KMS-11 (cell line): ENCODE results near the gene LRRC56.

Source experiments
- H2AFZ ChIP-seq: fragments of 200-600 bp; sonication (generic); 2 replicates; pipeline ENCODE4 v1.6.1; 2016; ENCODE audit warnings: antibody characterized with exemption, mixed run types, low read depth
- H3K27ac ChIP-seq: fragments of 200-600 bp; sonication (generic); 2 replicates; pipeline ENCODE4 v1.6.1; 2016; ENCODE audit warnings: mild to moderate bottlenecking, mixed run types
- H3K27me3 ChIP-seq: fragments of 200-600 bp; sonication (generic); 2 replicates; pipeline ENCODE4 v1.6.1; 2017; ENCODE audit warnings: mild to moderate bottlenecking, low read depth, mixed run types, moderate library complexity; ENCODE audit not compliant: insufficient read depth
- H3K36me3 ChIP-seq: fragments of 200-600 bp; sonication (generic); 2 replicates; pipeline ENCODE4 v1.6.1; 2017; ENCODE audit warnings: mild to moderate bottlenecking, mixed run types; ENCODE audit not compliant: insufficient read depth
- H3K4me1 ChIP-seq: fragments of 200-600 bp; sonication (generic); 2 replicates; pipeline ENCODE4 v1.6.1; 2016; ENCODE audit warnings: mild to moderate bottlenecking, low read depth, mixed run types; ENCODE audit not compliant: poor library complexity, severe bottlenecking
- H3K4me2 ChIP-seq: fragments of 200-600 bp; sonication (generic); 2 replicates; pipeline ENCODE4 v1.7.0; 2016; ENCODE audit warnings: mild to moderate bottlenecking, mixed run types
- H3K4me3 ChIP-seq: fragments of 200-600 bp; sonication (generic); IDR thresholded peaks from 2 replicates; pipeline ENCODE4 v1.6.1; 2017; ENCODE audit warnings: low read depth, low read length, mixed read lengths; ENCODE audit not compliant: insufficient read depth
- H3K79me2 ChIP-seq: fragments of 200-600 bp; sonication (generic); 2 replicates; pipeline ENCODE4 v1.6.1; 2016; ENCODE audit warnings: low read depth, mixed run types; ENCODE audit not compliant: insufficient read depth
- H3K9ac ChIP-seq: fragments of 200-600 bp; sonication (generic); 2 replicates; pipeline ENCODE4 v1.6.1; 2016; ENCODE audit warnings: mild to moderate bottlenecking, mixed run types
- H4K20me1 ChIP-seq: fragments of 200-600 bp; sonication (generic); 2 replicates; pipeline ENCODE4 v1.6.1; 2016; ENCODE audit warnings: mild to moderate bottlenecking, mixed run types; ENCODE audit not compliant: insufficient read depth
- TF ChIP-seq, protein P1 (sequence below): fragments of 200-600 bp; sonication (generic); conservative IDR thresholded peaks from 2 replicates; pipeline ENCODE4 v1.6.1; 2017; ENCODE audit warnings: low read depth, mild to moderate bottlenecking, antibody characterized with exemption, low read length, moderate library complexity, mixed read lengths

The LRRC56 gene

GRCh38 chr11:501001-501682, 36.2 kb upstream of the LRRC56 start:
- Histone ChIP-seq H3K27ac (no peak overlapping the region), H3K4me2 (no peak overlapping the region), H3K4me1 (peaks cover 12% of the 10 kb centered on the region), H4K20me1 (no peaks in the 10 kb centered on the region), H3K27me3 (no peaks in the 10 kb centered on the region), H3K4me3 (no peak overlapping the region), H3K36me3 (no peaks in the 10 kb centered on the region), H3K79me2 (peaks cover 16% of the 10 kb centered on the region), H3K9ac (no peak overlapping the region), H2AFZ (no peak overlapping the region)
- TF ChIP-seq, protein P1, sequence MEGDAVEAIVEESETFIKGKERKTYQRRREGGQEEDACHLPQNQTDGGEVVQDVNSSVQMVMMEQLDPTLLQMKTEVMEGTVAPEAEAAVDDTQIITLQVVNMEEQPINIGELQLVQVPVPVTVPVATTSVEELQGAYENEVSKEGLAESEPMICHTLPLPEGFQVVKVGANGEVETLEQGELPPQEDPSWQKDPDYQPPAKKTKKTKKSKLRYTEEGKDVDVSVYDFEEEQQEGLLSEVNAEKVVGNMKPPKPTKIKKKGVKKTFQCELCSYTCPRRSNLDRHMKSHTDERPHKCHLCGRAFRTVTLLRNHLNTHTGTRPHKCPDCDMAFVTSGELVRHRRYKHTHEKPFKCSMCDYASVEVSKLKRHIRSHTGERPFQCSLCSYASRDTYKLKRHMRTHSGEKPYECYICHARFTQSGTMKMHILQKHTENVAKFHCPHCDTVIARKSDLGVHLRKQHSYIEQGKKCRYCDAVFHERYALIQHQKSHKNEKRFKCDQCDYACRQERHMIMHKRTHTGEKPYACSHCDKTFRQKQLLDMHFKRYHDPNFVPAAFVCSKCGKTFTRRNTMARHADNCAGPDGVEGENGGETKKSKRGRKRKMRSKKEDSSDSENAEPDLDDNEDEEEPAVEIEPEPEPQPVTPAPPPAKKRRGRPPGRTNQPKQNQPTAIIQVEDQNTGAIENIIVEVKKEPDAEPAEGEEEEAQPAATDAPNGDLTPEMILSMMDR: no peak

GRCh38 chr11:501683-502287, 35.5 kb upstream of the LRRC56 start:
- H4K20me1 ChIP-seq: no peaks in the 10 kb centered on the region
- no peaks in the 10 kb centered on the region for H3K27me3 ChIP-seq
- peaks cover 12% of the 10 kb centered on the region for H3K4me1 ChIP-seq
- no peak overlapping the region for H3K4me2 ChIP-seq
- TF ChIP-seq, protein P1: no peak
- H3K9ac ChIP-seq: no peak overlapping the region
- H3K27ac ChIP-seq: no peak overlapping the region
- H3K4me3 ChIP-seq: no peak overlapping the region
- H3K36me3 ChIP-seq: no peaks in the 10 kb centered on the region
- H2AFZ ChIP-seq: no peak overlapping the region
- H3K79me2 ChIP-seq: peaks cover 16% of the 10 kb centered on the region

GRCh38 chr11:502288-503178, 34.8 kb upstream of the LRRC56 start:
- H3K36me3 ChIP-seq: no peaks in the 10 kb centered on the region
- no peak overlapping the region for H3K9ac ChIP-seq
- no peak overlapping the region for H3K27ac ChIP-seq
- no peaks in the 10 kb centered on the region for H3K27me3 ChIP-seq
- peaks cover 16% of the 10 kb centered on the region for H3K79me2 ChIP-seq
- H3K4me1 ChIP-seq: peaks cover 12% of the 10 kb centered on the region
- no peak overlapping the region for H3K4me2 ChIP-seq
- no peak overlapping the region for H2AFZ ChIP-seq
- H4K20me1 ChIP-seq: no peaks in the 10 kb centered on the region
- no peak overlapping the region for H3K4me3 ChIP-seq
- TF ChIP-seq, protein P1: no peak

DNA sequence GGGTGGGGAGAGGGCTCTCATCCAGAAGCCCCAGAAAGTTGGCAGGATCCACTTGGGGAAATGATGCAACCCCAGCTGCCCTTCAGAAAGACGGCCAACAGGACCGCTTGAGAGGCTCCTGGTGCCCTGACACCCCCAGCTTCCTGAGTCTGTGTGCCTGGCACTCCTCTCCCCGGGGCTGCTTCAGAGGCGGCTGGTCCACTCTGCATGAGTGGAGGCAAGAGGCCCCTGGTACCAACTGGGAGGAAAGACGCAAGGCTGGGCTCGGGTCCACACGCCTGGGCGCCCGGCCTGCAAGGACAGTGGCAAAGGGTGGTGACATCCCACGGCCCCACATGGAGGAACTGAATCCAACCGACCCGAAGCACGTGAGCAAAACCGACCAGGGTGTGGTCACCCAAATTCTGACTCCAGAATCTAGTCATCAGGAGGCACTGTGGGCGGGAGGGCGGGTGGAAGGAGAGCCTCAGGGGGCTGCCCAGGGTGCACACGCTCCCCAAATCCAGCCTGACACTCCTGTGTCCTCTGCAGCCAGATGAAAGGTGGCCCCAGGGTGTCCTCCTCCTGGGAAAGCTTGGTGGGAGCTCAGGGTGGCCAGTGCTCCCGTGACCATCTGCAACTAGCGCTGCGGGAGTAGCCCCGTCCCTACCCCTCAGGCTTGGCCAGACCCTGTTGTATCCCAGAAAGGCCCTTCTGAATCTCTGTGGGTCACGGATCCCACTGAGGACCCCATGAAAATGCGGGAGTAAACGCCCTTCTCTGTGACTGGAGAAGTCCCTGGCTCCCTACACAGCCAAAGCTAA, 33.9 kb upstream of the LRRC56 start:
- H2AFZ ChIP-seq: no peak overlapping the region

More for the DNA sequence above, 33.9 kb upstream of the LRRC56 start:
- Histone ChIP-seq H3K9ac (no peak overlapping the region), H3K36me3 (no peaks in the 10 kb centered on the region), H3K27ac (no peak overlapping the region), H3K4me1 (peaks cover 14% of the 10 kb centered on the region), H4K20me1 (no peaks in the 10 kb centered on the region), H3K79me2 (peaks cover 16% of the 10 kb centered on the region), H3K27me3 (no peaks in the 10 kb centered on the region), H3K4me2 (no peak overlapping the region), H3K4me3 (no peak overlapping the region)
- TF ChIP-seq, protein P1: no peak
